ENCODE measurements around the gene ALDH5A1. TPM values are rescaled to one million over a fixed set of nuclear protein-coding genes. Genes with fewer than 3 reads are reported as not detected.

ALDH5A1 gene
- 1.0 and 2.1 TPM in 2 replicates for total RNA-seq (2014; rRNA removed; shearing (Covaris generic))
- polyA plus RNA-seq (2015; cell fraction: cytosol; rRNA removed) = 2.4 and 3.0 TPM in 2 replicates
- 3.8 and 4.5 TPM in 2 replicates for polyA plus RNA-seq (2015; cell fraction: nucleus; rRNA removed)

GRCh38 chr6:24494821-24495795, at the start of gene ALDH5A1:
ALDH5A1 (plus strand) TSS chr6:24494969; CDS start chr6:24494997, 28 bp downstream.
- DNase-seq (ENCODE audit: low read depth) = peak; percentile 9

GRCh38 chr6:24445704-24446103, 49.1 kb upstream of the ALDH5A1 start:
- DNase-seq (ENCODE audit: low read depth) = no peak

- DNase-seq (ENCODE audit: low read depth) = no peak
Observed at GRCh38 chr6:24446670-24447069, 48.1 kb upstream of the ALDH5A1 start.

DNA sequence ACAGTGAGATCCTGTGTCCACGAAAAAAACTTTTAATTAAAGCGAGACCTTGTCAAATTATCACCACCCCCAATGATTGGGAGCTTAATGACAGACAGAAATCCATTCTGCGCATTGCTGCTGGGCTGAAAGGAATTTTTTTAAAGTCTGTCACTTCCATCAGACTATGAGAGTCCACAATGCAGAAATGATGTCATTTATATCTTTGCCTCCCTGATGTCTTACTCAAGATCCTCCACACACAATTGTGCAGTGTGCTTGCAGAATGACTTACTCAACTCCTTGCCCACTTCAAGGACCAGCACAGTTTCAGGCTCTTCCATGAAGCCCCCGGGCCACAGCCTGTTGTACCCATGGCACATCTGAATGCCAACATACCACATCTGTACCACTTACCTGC, 46.4 kb upstream of the ALDH5A1 start:
- no peak for DNase-seq (ENCODE audit: low read depth)

DNA sequence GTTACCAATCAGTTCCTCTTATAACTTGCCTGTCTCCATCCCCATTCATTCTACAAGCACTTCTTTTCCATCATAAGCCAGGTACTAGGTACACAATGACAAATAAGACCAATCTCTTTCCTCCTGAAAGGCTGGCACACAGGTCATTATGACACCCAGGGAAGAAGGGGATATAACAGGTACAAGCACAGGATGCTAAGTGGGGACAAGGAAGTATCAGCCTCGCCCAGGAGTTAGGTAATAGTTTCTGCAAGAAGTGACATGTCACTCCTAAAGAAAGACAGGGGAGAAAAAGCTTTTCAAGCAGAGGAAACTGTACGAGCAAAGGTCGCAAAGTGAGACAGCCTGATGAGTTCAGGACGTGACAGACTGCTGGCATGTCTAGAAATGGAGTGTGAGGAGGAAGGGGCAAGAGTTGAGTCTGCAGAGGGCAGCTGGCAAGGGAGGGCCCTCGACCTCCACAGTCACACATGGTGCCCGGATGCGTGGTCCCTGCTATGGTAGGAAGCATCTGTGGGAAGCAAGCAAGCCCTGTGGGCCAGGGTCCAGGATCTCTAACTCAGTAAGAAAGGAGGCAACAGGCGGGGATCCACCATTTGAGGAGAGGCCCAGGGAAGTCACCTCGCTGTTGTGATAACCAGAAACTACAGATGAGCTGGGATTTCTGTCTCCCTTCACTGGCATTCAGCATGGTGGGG, 45.8 kb upstream of the ALDH5A1 start:
- no peak for DNase-seq (ENCODE audit: low read depth)

DNA sequence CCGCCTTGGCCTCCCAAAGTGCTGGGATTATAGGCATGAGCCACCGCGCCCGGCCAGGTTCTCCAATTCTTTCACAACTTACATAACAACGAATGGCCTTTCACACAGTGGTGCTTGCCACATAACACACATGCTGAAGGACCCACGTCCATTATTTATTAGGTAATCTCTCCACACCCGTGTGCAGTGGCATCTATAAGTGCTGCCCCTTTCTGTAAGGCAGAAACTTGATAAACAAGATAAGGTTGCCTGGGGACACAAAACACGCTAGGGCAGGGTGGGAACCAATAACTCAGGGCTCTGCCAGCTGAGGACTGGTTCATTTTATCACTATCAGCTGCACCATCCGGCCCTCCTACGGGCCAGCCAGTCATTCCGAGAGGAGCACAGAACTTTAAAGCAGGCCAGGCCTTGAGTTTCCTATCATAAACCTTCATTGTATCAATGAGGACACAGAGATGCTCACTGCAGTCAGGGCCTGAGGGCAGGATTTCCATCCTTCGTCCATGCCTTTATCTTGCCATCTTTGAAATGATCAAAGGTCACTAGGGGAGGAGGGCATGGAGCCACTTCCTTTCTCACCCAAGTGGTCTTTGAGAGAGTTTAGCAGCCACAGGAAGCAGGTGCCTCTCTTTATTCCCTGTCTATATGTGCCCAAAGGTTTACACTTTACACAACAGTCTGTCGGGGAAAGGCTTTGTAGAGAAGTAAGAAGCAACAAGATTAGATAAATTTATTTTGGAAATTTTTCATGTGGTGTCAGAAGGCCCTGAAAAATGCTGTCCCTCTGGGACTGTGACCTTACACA, 43.0 kb upstream of the ALDH5A1 start:
- DNase-seq (ENCODE audit: low read depth) = no peak

- no peak for DNase-seq (ENCODE audit: low read depth)
Observed at GRCh38 chr6:24453921-24454320, 40.8 kb upstream of the ALDH5A1 start.

- no peak for DNase-seq (ENCODE audit: low read depth)
Observed at GRCh38 chr6:24454452-24454851, 40.3 kb upstream of the ALDH5A1 start.

GRCh38 chr6:24455061-24455460, 39.7 kb upstream of the ALDH5A1 start:
- no peak for DNase-seq (ENCODE audit: low read depth)

DNA sequence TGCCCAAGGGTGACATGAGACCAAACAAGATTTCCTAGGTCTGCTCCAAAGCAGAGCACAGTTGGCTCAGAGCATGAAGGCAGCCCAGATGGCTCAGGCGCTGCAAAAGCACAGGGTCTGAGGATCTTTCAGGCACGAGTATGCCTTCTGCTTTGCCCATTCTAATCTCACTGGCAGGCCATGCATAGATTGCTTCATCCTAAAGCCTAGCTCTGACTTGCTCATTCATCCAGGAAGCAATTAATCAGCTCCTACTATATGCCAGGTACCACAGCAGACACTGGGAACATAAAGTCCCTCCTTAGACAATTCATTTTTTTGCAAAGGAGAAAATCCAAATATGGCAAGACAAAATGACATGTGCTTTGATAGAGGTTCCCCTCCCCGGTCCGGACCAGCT, 36.6 kb upstream of the ALDH5A1 start:
- DNase-seq (ENCODE audit: low read depth) = no peak

GRCh38 chr6:24458941-24459340, 35.8 kb upstream of the ALDH5A1 start:
- DNase-seq (ENCODE audit: low read depth) = no peak

- no peak for DNase-seq (ENCODE audit: low read depth)
Observed at GRCh38 chr6:24460966-24461365, 33.8 kb upstream of the ALDH5A1 start.

DNA sequence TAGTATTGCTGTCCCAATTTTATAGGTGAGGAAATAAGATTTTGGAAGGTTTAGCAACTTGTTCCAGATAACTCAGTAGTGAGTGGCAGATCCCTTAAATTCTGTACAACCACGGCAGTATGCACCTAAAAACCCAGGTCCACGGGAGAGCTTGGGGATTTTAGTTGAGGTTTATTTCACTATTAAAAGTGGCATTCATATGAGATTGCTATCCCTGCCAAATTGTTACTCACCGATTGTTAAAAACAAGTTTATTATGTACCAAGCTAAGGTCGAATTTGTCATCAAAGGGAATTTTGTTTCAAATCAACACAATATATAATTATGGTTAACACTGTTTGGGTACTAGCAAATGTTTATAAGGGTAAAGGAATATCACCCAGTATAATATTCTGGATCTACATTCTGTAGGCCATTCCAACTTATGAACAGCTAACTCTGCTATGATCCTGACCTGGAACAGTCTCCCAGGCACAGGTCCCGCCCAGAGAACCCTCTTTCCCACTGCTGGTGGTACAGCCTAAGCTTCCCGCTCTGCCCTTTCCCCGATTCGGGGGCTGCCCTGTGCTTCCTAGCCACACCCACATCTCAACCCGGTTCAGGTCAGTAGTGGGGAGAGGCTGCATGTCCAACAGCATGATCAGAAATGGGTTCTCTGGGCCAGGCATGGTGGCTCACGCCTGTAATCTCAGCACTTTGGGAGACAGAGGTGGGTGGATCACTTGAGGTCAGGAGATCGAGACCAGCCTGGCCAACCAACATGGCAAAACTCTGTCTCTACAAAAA, 30.3 kb upstream of the ALDH5A1 start:
- no peak for DNase-seq (ENCODE audit: low read depth)

DNA sequence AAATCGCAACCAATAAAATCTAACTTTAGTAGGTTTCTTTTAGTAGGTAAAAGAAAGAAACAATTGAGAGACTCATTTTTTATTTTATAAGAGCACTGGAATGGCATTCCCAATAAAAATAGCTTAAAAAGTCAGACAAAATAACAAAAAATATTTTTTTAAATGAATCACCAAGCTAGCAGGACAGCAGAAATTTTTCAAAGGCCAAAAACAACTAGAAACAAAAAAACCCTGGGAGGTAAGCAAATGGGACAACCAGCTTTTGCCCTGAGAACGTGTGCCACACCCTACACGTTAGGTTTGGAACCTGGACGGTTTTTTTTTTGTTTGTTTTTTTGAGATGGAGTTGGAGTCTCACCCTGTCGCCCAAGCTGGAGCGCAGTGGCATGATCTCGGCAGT, 25.0 kb upstream of the ALDH5A1 start:
- no peak for DNase-seq (ENCODE audit: low read depth)

DNA sequence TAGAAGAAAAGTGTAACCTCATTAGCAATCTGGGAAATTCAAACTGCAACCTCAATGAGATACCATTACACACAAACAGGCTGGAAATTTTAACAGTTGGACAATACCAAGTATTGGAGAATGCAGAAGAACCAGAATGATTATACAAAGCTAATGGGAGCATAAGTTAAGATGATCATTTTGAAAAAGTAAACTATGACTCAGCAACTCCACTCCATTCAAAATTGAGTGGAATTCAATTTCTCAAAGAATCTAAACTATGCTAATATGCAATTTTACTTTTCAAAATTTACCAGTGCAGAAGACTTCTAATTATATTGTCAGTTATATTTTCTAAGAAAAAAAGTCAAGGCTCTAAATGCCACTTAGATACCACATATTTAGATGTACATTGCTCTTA, 22.6 kb upstream of the ALDH5A1 start:
- no peak for DNase-seq (ENCODE audit: low read depth)

DNA sequence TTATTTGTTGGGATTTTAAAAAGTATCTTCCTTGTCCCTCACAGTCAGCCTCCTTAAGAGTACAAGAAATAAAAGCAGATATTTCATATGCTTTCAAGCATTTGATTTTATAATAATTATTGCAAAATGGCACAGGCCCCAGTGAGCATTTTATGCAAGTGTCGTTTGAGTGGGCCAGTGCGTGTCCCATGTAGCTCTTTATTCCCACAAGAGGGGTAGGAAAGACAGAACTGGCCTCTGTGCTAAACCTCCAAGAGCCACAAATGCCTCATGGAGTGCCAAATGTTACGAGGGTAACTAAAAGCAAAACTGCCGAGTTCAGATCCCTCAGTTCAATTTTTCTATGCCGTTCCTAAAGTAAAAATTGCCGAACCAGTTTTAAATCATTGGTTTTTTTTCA, 18.1 kb upstream of the ALDH5A1 start:
- no peak for DNase-seq (ENCODE audit: low read depth)

DNA sequence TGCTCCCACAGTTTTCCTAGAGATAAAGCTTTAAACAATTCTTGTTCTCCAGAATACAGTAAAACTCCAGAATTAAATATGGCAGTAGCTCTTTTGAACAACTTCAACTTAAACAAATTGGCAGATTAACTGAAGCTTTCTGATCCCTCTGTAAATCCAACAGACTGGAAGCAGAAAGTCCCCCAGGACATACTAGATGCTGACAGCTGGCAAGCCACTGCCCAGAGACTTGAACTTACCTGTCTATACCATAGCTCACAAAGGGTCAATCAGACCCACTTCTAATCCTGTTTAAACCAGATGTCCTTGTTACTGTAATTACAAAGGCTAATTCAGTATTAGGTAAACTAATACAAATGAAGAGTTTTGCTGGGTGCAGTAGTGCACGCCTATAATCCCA, 17.7 kb upstream of the ALDH5A1 start:
- DNase-seq (ENCODE audit: low read depth) = no peak

DNA sequence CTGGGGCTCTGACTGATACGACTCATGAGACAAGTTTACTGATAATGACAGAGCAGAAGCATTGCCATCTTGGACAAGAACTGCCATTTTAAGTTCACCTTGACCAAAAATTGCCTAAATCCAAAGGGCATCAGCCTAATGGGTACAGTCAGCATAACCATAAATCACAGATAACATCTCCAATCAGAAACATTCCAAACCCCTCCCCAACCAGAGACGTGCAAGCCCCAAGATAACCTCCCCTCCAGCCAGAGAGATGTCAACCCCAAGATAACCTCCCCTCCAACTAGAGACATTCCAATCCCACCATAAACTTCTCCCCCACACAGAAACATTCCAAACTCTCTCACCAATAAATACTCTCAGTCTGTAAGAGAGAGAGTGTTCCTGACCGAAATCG, 15.9 kb upstream of the ALDH5A1 start:
- no peak for DNase-seq (ENCODE audit: low read depth)

DNA sequence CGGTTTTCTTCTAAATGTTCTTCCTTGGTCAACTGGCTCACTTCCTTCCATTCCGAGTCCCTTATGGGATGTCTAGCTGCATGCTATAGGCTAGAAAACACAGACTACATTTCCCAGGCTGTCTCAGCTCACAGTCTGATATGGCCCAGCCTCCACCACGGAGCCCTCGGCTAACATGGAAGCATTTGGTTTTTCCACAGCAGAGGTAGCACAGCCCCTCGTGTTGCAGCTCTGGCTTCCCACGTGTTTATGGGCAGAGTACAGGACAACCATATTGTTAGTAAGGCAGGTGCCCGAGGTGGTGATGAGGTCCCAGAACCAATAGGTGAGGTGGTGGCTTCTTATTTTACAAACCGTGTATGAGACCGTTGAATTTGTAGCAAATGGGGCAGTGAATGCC, 14.1 kb upstream of the ALDH5A1 start:
- no peak for DNase-seq (ENCODE audit: low read depth)

DNA sequence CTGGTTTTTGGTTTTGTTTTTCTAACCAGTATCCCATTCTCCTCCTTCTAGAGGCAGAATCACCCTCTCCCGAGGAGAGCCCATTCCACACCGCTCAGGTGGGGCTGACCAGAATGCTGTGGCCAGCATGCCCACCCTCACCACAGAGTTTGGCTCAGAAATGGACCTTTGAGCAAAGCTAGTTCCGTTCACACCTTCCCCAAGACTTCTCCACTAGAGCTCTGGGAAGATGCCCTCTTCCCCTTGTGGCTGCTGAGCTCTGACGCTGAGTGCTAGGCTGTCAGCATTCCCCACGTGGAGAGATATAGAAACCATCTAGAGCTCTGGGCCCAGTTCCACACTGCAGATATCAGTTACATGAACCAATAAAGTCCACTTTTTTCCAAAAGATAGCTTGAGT, 13.3 kb upstream of the ALDH5A1 start:
- DNase-seq (ENCODE audit: low read depth) = no peak
